Measurements from ENCODE around the gene GLCCI1.
"Not testable (repeated sequence)": the region's sequence is repeated elsewhere in the genome, so short reads cannot be mapped to it uniquely, and the experiment has no call there.

Gene GLCCI1

GRCh38 chr7:7990441-7990761 is 21.8 kb downstream of the GLCCI1 start:
- no peak for DNase-seq (ENCODE audit: low read depth)

GRCh38 chr7:7992506-7992905 is 23.9 kb downstream of the GLCCI1 start:
- DNase-seq (ENCODE audit: low read depth), result no peak

GRCh38 chr7:7995348-7995747 is 26.8 kb downstream of the GLCCI1 start:
- DNase-seq (ENCODE audit: low read depth), result not testable (repeated sequence)

DNA sequence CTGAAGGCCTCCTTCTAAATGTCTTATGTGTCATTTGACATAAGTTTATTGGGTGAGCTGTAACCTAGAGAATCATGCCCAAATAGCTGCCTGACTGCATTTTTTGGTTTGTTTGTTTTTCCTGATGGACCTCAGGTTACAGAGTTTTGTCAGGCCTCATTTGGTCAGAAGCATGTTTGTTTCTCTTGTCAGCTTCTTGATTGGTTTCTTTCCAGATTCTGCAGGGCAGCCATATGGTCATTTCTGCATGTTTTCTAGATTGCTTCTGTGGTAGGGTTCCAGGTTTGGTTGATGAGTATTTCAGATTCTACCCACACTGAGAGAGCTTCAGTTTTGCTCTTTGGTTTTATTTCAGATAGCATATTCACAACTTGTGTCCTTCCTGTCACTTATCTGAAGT is 28.0 kb downstream of the GLCCI1 start:
- no peak for DNase-seq (ENCODE audit: low read depth)

DNA sequence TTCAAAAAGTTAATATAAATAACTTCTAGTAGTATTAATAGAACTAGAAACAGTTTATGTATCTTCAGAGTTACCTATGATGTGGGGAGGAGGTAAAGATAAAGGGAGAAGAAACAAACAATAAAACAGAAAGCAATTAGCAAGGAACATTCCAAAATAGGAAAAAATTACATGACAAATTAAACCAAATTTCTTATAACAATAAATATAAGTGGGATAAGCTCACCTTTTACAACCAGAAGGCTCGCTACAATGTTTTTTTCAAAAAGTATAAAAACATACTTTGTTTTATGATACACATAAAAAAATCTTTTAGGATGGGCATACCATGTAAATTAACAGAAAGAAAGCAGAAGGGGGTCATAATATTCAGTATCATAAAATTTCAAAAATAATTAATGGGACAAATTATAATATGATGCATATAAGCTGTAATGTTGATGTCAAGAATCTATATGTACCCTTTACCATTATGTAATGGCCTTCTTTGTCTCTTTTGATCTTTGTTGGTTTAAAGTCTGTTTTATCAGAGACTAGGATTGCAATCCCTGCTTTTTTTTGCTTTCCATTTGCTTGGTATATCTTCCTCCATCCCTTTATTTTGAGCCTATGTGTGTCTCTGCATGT is 31.8 kb downstream of the GLCCI1 start:
- no peak for DNase-seq (ENCODE audit: low read depth)

- DNase-seq (ENCODE audit: low read depth), result no peak
These were observed 34.5 kb downstream of the GLCCI1 start for GRCh38 chr7:8003077-8003476.

DNA sequence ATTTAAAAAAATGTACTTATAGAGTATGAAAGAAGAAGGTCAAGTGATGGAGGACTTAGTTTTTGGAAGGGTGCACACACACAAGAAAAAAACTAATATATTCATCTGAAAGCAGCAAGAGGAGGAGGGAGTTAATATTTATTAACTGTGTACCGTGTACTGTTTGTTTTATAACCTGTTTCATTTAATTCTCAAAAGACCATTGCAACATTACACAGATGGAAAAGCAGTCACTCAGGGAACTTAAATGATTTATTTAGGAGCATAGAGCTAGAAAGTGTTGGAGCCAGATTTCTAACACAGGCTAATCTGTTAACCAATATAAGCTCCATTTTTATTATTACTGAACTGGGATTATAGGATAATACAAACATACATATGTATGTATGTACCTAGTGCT is 36.7 kb downstream of the GLCCI1 start:
- no peak for DNase-seq (ENCODE audit: low read depth)

DNA sequence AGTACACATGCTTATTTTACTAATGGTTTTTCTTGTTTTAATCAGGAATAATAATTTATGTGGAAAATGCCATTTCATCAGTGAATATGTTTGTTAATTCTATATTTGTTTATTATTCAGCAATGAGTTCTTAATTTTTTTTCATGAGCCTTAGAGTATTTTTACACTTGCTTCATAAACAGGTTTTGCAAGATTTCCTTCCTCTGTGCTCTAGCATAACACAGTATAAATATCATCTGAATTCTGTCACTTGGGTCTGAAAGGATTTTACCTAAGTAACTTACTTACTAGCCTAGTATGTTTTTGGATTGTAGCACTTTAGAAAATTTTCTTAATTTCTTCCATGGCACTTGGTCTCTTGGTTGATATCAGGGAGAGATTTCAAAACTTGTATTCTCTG is 45.8 kb downstream of the GLCCI1 start:
- DNase-seq (ENCODE audit: low read depth), result no peak

DNA sequence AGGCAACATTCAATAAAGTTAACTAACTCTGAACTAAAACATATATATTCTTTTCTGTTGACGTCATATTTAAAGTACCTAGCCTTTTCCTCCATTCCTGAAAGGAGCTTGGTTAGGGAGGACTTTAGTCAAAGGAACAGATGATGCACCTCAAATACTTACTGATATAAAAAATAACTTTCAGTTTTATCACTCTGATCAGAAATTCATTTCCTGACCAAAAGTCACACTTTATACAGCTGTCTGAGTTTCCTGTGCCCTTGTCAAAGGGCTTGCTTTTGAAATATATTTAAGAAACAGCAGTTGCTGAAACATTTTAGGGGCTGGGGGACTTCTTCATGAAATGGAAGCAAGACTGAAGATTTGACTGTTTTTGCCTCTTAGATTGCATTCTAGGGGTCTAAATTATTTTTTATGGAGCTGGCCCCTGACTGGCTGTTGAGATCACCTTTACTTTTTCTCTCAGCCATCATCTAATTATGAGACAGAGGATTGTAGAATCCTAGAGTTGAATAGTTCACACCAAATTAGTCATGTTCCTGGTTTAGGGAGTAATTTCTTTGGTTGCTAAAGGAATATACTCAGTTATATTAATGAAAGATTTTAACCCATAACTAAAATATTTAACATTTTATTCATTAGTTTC is 46.6 kb downstream of the GLCCI1 start:
- no peak for DNase-seq (ENCODE audit: low read depth)

GRCh38 chr7:8015746-8016120 is 47.1 kb downstream of the GLCCI1 start:
- no peak for DNase-seq (ENCODE audit: low read depth)

DNA sequence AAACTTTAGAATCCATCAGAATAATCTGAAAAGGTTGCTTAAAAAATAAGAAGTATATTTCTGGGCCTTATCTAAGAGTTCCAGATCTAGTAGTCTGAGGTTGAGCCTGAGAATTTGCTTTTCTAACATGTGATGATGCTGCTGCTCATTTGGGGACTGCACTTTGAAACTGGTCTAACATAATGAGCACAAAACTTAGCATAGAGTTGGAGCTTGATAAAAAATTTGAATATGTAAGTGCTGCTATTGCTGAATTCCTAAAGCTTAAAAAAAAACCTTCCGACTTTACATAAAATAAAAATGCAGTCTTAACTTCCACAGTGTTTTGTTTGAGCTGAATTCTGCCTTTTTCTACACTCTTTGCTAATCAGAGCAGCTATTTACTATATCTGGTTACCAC is 48.8 kb downstream of the GLCCI1 start:
- no peak for DNase-seq (ENCODE audit: low read depth)

- no peak for DNase-seq (ENCODE audit: low read depth)
These were observed 50.4 kb downstream of the GLCCI1 start for GRCh38 chr7:8018961-8019360.

GRCh38 chr7:8022628-8023027 is 54.0 kb downstream of the GLCCI1 start:
- DNase-seq (ENCODE audit: low read depth), result no peak

DNA sequence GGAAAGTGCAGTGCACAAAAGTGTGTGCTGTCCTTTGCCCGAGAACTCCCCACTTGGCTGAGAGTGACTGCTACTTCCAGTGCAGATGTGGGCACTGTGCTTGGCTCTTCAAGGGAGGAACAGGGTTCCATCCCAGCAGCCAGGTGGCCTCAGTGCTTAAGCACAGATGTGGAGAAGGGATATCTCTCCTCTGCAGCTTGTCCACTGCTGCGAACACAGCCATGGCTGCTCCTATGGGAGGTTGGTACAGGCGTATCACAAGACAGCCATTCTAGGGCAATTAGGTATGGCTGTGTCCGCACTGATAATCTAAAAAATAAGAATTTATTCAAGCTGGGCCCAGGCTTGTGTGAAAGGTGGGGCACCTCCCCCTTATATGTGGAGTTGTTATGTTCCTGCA is 66.6 kb downstream of the GLCCI1 start:
- no peak for DNase-seq (ENCODE audit: low read depth)

GRCh38 chr7:8035647-8036518 is 67.3 kb downstream of the GLCCI1 start:
- DNase-seq (ENCODE audit: low read depth), result peak; percentile 12

DNA sequence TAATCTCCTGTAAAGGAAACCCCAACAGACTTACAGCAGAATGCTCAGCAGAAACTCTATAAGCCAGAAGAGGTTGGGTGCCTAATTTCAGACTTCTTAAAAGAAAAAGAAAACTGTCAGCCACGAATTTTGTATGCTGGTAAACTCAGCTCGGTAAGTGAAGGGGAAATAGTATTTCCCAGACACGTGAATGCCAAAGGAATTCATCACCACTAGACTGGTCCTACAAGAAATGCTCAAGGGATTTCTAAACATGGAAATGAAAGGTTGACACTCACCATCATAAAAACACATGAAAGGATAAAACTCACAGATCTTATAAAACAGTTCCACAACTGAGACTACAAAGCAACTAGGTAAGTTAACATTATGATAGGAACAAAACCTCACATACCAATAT is 68.6 kb downstream of the GLCCI1 start:
- DNase-seq (ENCODE audit: low read depth), result no peak

- no peak for DNase-seq (ENCODE audit: low read depth)
These were observed 72.3 kb downstream of the GLCCI1 start for GRCh38 chr7:8040768-8041369.

GRCh38 chr7:8042796-8043535 is 74.4 kb downstream of the GLCCI1 start:
- DNase-seq (ENCODE audit: low read depth), result no peak

DNA sequence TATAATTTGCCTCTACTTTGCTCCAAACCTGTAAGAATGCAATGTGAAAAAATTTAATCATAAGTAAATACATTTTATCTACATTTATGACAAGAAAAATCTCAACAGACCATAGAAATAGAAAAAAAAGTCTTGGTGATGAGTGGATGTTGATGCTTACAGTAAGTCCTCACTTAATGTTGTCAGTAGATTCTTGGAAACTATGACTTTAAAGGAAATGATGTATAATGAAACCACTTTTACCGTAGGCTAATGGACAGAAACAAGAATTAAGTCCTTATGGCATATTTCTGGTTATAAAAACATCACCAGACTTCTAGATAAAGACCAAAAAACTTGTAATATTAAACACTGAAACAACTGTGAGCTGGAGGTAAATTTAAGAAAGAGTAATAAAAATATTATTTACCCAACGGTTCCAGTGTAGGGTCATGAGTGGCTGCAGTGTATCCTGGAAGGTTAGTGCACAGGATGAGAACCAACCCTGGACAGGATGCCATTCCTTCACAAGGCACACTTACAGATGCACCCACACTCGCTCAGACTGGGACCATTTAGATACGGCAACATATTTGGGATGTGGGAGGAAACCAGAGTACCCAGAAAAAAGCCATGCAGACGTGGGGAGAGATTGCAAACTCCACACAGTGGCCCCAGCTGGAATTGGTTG is 76.3 kb downstream of the GLCCI1 start:
- no peak for DNase-seq (ENCODE audit: low read depth)

- DNase-seq (ENCODE audit: low read depth), result not testable (repeated sequence)
These were observed 79.5 kb downstream of the GLCCI1 start for GRCh38 chr7:8048067-8048466.

DNA sequence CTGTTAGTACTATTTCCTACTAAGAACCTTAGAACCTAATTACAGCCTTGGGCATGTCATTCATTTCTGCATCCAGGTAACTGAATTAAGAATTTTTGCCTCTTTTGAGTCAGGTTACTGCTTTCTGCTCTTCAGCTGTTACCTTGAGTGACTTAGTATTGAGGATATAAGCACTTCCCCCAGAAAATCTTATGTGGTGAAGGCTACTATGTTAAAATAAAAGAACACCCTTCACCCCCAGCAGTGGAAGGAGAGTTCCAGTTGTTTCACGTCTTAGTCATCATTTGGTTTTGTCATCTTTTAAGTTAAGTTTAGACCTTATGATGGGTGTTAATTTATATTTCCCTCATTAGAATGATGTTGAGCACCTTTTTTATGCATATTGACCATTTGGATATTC is 82.8 kb downstream of the GLCCI1 start:
- DNase-seq (ENCODE audit: low read depth), result no peak

GRCh38 chr7:8051998-8052397 is 83.4 kb downstream of the GLCCI1 start:
- DNase-seq (ENCODE audit: low read depth), result no peak
